ENCODE results near the gene RAB7A. TPM values are rescaled to one million over a fixed set of nuclear protein-coding genes. Genes with fewer than 3 reads are reported as not detected.
"Not testable (repeated sequence)": the region's sequence is repeated elsewhere in the genome, so short reads cannot be mapped to it uniquely, and the experiment has no call there.

The RAB7A gene
- total RNA-seq, 1 experiment from 2014 or later, result 172 TPM

GRCh38 chr3:128825117-128825725, 99.2 kb downstream of the RAB7A start:
- H3K4me1 Mint-ChIP-seq (ENCODE audit: insufficient read depth, unreplicated experiment), result no peaks in the 10 kb centered on the region
- DNase-seq (ENCODE audit: unreplicated experiment), result no peak
- H3K9me3 Mint-ChIP-seq (ENCODE audit: unreplicated experiment), result no peaks in the 10 kb centered on the region
- no peak overlapping the region for H3K4me3 Mint-ChIP-seq (ENCODE audit: unreplicated experiment)
- POLR2A ChIA-PET, result interaction anchor here (0.6 kb wide), 1 partner anchor 13 kb away, joined by 3 read pairs; no protein-coding TSS in a partner anchor
- intact Hi-C loops (cut with micrococcal nuclease), result no loop called here
- CTCF ChIA-PET, result no interaction called here
- TF ChIP-seq CTCF (IDR thresholded peaks at IDR 0.05; ENCODE audit: unreplicated experiment), result no peak
- peaks cover 6% of the 10 kb centered on the region for H3K36me3 Mint-ChIP-seq (ENCODE audit: insufficient read depth, unreplicated experiment)
- no peak overlapping the region for H3K27ac Mint-ChIP-seq (ENCODE audit: low read depth, unreplicated experiment)
- H3K27me3 Mint-ChIP-seq (ENCODE audit: insufficient read depth, unreplicated experiment), result no peaks in the 10 kb centered on the region
- no TSS peak for BruUV-seq (replicated peaks)

GRCh38 chr3:128829087-128829486, 103.1 kb downstream of the RAB7A start:
- BruUV-seq (replicated peaks); H3K9me3 Mint-ChIP-seq (ENCODE audit: unreplicated experiment); H3K36me3 Mint-ChIP-seq (ENCODE audit: insufficient read depth, unreplicated experiment); intact Hi-C loops (cut with micrococcal nuclease); H3K27me3 Mint-ChIP-seq (ENCODE audit: insufficient read depth, unreplicated experiment); H3K27ac Mint-ChIP-seq (ENCODE audit: low read depth, unreplicated experiment); H3K4me1 Mint-ChIP-seq (ENCODE audit: insufficient read depth, unreplicated experiment); DNase-seq (ENCODE audit: unreplicated experiment); POLR2A ChIA-PET; H3K4me3 Mint-ChIP-seq (ENCODE audit: unreplicated experiment); CTCF ChIA-PET: not testable (repeated sequence)

GRCh38 chr3:128829925-128830625, 104.1 kb downstream of the RAB7A start:
- DNase-seq (ENCODE audit: unreplicated experiment); H3K36me3 Mint-ChIP-seq (ENCODE audit: insufficient read depth, unreplicated experiment); H3K4me3 Mint-ChIP-seq (ENCODE audit: unreplicated experiment); BruUV-seq (replicated peaks); intact Hi-C loops (cut with micrococcal nuclease); H3K27me3 Mint-ChIP-seq (ENCODE audit: insufficient read depth, unreplicated experiment); H3K9me3 Mint-ChIP-seq (ENCODE audit: unreplicated experiment); CTCF ChIA-PET; H3K4me1 Mint-ChIP-seq (ENCODE audit: insufficient read depth, unreplicated experiment); H3K27ac Mint-ChIP-seq (ENCODE audit: low read depth, unreplicated experiment): not testable (repeated sequence)
- POLR2A ChIA-PET, result interaction anchor here (0.8 kb wide), 1 partner anchor 17 kb away, joined by 3 read pairs; no protein-coding TSS in a partner anchor

- H3K9me3 Mint-ChIP-seq (ENCODE audit: unreplicated experiment); H3K36me3 Mint-ChIP-seq (ENCODE audit: insufficient read depth, unreplicated experiment); H3K27ac Mint-ChIP-seq (ENCODE audit: low read depth, unreplicated experiment); CTCF ChIA-PET; H3K27me3 Mint-ChIP-seq (ENCODE audit: insufficient read depth, unreplicated experiment); H3K4me1 Mint-ChIP-seq (ENCODE audit: insufficient read depth, unreplicated experiment); H3K4me3 Mint-ChIP-seq (ENCODE audit: unreplicated experiment); BruUV-seq (replicated peaks); intact Hi-C loops (cut with micrococcal nuclease); DNase-seq (ENCODE audit: unreplicated experiment): not testable (repeated sequence)
- POLR2A ChIA-PET, result interaction anchor here (0.8 kb wide), 1 partner anchor 18 kb away, joined by 3 read pairs; no protein-coding TSS in a partner anchor
Measured at GRCh38 chr3:128830762-128831161, 104.8 kb downstream of the RAB7A start.

- BruUV-seq (replicated peaks); H3K4me1 Mint-ChIP-seq (ENCODE audit: insufficient read depth, unreplicated experiment); DNase-seq (ENCODE audit: unreplicated experiment); POLR2A ChIA-PET; intact Hi-C loops (cut with micrococcal nuclease); H3K27me3 Mint-ChIP-seq (ENCODE audit: insufficient read depth, unreplicated experiment); H3K36me3 Mint-ChIP-seq (ENCODE audit: insufficient read depth, unreplicated experiment); H3K27ac Mint-ChIP-seq (ENCODE audit: low read depth, unreplicated experiment); H3K9me3 Mint-ChIP-seq (ENCODE audit: unreplicated experiment); H3K4me3 Mint-ChIP-seq (ENCODE audit: unreplicated experiment): not testable (repeated sequence)
- CTCF ChIA-PET, result interaction anchor here (0.8 kb wide), 1 partner anchor 38 kb away, joined by 4 read pairs; no protein-coding TSS in a partner anchor
Measured at GRCh38 chr3:128832979-128833378, 107.0 kb downstream of the RAB7A start.

- no peak overlapping the region for H3K27ac Mint-ChIP-seq (ENCODE audit: low read depth, unreplicated experiment)
- CTCF ChIA-PET, result interaction anchor here (0.8 kb wide), 1 partner anchor 160 kb away, joined by 3 read pairs; no protein-coding TSS in a partner anchor
- H3K36me3 Mint-ChIP-seq (ENCODE audit: insufficient read depth, unreplicated experiment), result no peaks in the 10 kb centered on the region
- no peak for DNase-seq (ENCODE audit: unreplicated experiment)
- BruUV-seq (replicated peaks), result no TSS peak
- no peak for TF ChIP-seq CTCF (IDR thresholded peaks at IDR 0.05; ENCODE audit: unreplicated experiment)
- intact Hi-C loops (cut with micrococcal nuclease), result no loop called here
- POLR2A ChIA-PET, result no interaction called here
- H3K4me3 Mint-ChIP-seq (ENCODE audit: unreplicated experiment), result no peak overlapping the region
- H3K4me1 Mint-ChIP-seq (ENCODE audit: insufficient read depth, unreplicated experiment), result no peaks in the 10 kb centered on the region
- no peaks in the 10 kb centered on the region for H3K9me3 Mint-ChIP-seq (ENCODE audit: unreplicated experiment)
- no peaks in the 10 kb centered on the region for H3K27me3 Mint-ChIP-seq (ENCODE audit: insufficient read depth, unreplicated experiment)
Measured at GRCh38 chr3:128835096-128835495, 109.1 kb downstream of the RAB7A start.
